ENCODE results near the gene SCAF4.

- TF ChIP-seq POLR2A (IDR thresholded peaks at IDR 0.05; ENCODE audit: low read depth, low read length): no peak
- TF ChIP-seq POLR2AphosphoS5 (IDR thresholded peaks at IDR 0.05; ENCODE audit: low read depth, low read length): no peak
Measured at GRCh38 chr21:31741116-31741515, 9.2 kb upstream of the SCAF4 start.
